HL-60 (cell line): ENCODE data around the gene ZFR.
A peak's percentile ranks its signal among the peaks of the same experiment; 100 is the strongest.

Experiments used
- DNase-seq, 2 experiments: peaks; one replicate each; pipeline ENCODE4 v3.0.0-alpha.2; 2010 to 2020; ENCODE audit warnings: low read depth in 1 of 2, low spot score in 1 of 2
- H3K27ac ChIP-seq: fragments of 250-450 bp; sonication (Bioruptor Pico); replicated peaks from 2 replicates; pipeline ENCODE4 v1.5.1; 2020; ENCODE audit warnings: mild to moderate bottlenecking, moderate library complexity
- H3K27me3 ChIP-seq: fragments of 250-450 bp; sonication (Bioruptor Pico); 2 replicates; pipeline ENCODE4 v1.5.1; 2021; ENCODE audit warnings: mild to moderate bottlenecking, moderate library complexity; ENCODE audit not compliant: insufficient read depth, poor library complexity, severe bottlenecking
- H3K4me3 ChIP-seq: replicated peaks from 2 replicates; pipeline ENCODE4 v1.5.1; 2011; ENCODE audit warnings: mild to moderate bottlenecking, control low read depth, low read length; ENCODE audit not compliant: insufficient read depth
- CTCF ChIP-seq: IDR thresholded peaks from one replicate; pipeline ENCODE4 v1.5.1; 2011; ENCODE audit warnings: low read length, control low read depth, inconsistent platforms; ENCODE audit not compliant: insufficient read depth
- GABPA ChIP-seq: IDR thresholded peaks from 2 replicates; pipeline ENCODE4 v1.6.1; 2012; ENCODE audit warnings: low read depth
- POLR2AphosphoS5 ChIP-seq: IDR thresholded peaks from 2 replicates; pipeline ENCODE4 v1.6.1; 2012; ENCODE audit warnings: low read depth
- REST ChIP-seq: IDR thresholded peaks from 2 replicates; pipeline ENCODE4 v1.6.1; 2012; ENCODE audit warnings: low read depth; ENCODE audit not compliant: insufficient replicate concordance
- SPI1 ChIP-seq: IDR thresholded peaks from 2 replicates; pipeline ENCODE4 v1.6.1; 2012; ENCODE audit warnings: low read depth, mild to moderate bottlenecking, borderline replicate concordance

ZFR gene

DNA sequence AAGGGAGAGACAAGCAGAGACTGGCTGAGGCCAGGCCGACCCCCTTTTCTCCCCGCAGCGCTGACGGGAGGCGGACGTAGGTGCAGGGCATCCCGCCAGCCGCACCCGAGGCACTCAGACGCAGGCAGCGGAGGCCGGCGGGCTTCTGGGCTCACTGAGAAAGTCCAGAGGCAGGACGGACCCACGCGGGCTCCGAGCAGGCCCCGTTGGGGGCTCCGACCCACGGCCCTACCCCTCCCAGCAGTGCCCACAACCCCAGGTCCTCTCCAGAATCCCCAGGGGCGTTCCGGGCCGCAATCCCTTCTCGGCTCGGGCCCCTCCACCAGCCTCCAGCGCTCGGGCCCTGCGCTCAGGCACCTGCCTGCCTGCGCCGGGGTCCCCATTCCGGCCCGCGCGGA lies 132.3 kb downstream of the ZFR start:
- peak overlapping the region; percentile 74 for H3K4me3 ChIP-seq
- DNase-seq, result peak in 1 of 2 experiments; percentile 32
- H3K27me3 ChIP-seq, result no peaks in the 10 kb centered on the region
- no peak for TF ChIP-seq GABPA
- TF ChIP-seq REST, result peak; percentile 28
- peak overlapping the region; percentile 56 for H3K27ac ChIP-seq

DNA sequence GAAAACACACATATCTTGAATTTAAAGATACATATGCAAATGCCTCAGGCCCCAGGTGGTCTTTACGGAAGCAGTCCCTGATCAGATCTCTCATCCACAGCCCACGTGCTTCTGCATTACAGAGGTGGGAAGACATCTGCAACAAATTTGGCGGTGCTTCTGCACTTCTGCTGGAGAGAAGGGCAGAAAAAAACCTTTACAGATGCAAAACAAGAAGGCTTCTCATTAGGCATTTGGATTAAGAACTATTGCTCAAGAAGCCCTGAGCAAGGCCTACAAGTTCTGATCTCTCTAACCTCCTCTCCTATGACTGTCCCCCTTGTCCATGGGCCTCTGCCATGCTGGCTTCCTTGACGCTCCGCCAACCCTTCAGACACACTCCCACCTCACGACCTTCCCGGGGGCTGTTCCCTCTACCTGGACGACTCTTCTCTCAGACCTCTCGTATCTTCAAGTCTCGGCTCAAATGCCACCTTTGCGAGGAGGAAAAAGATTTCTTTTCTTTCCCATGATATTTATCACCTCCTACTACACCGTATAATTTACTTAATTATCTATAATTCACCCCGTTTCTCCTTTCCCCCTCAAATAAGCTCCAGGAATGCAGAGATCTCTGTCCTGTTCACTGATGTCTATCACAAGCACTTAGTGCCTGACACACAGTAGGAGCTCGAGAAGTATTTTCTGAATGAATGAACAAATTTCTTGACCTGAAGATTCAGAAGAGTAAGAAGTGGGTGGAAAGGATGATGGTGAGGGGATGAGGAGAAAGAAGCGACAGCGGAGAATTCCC lies 132.9 kb downstream of the ZFR start:
- Histone ChIP-seq H3K4me3 (peak overlapping the region; percentile 74), H3K27ac (peak overlapping the region; percentile 56), H3K27me3 (no peaks in the 10 kb centered on the region)
- TF ChIP-seq CTCF, result no peak
- TF ChIP-seq SPI1, result no peak
- TF ChIP-seq GABPA, result no peak
- TF ChIP-seq POLR2AphosphoS5, result no peak
- no peak for TF ChIP-seq REST
- no peak for DNase-seq

- no peak overlapping the region for H3K4me3 ChIP-seq
- no peak overlapping the region for H3K27ac ChIP-seq
Measured at GRCh38 chr5:32309761-32310160, 134.8 kb downstream of the ZFR start.

GRCh38 chr5:32308946-32309345 lies 135.6 kb downstream of the ZFR start:
- no peak overlapping the region for H3K4me3 ChIP-seq
- H3K27ac ChIP-seq, result no peak overlapping the region
- no peaks in the 10 kb centered on the region for H3K27me3 ChIP-seq
- TF ChIP-seq REST (no peak), GABPA (no peak), CTCF (no peak), POLR2AphosphoS5 (no peak), SPI1 (no peak)
- DNase-seq, result no peak

More at GRCh38 chr5:32309761-32310160, 134.8 kb downstream of the ZFR start:
- H3K27me3 ChIP-seq, result no peaks in the 10 kb centered on the region
- no peak for DNase-seq
- TF ChIP-seq GABPA, result no peak
- no peak for TF ChIP-seq SPI1
